Ecto neural progenitor cell (in vitro differentiated cells): Measurements from ENCODE around the gene AKIP1.

Experiments used
- DNase-seq: peaks from one replicate; pipeline ENCODE4 v3.0.0-alpha.2; 2018; ENCODE audit warnings: low spot score

AKIP1 gene

GRCh38 chr11:8961401-8961800 lies 50.4 kb downstream of the AKIP1 start:
- DNase-seq: no peak

DNA sequence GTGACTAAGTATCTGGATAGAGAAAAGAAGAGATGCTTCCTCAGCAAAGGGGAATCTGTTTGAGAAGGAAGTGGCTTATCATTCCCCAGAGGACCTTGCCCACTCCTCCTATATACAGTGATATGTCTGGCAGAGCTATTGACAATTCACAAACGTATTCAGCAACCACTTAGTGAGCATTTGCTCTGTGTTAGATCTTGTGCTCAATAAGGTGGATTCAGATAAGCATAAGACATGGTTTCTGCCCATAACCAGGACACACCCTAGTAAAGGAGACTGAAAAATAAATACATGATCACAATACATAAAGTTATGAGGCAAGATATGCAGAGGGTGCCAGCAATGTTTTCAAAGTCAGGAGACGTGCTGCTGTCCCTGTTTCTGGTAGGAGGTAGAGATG lies 51.9 kb downstream of the AKIP1 start:
- no peak for DNase-seq

GRCh38 chr11:8963569-8964323 lies 52.8 kb downstream of the AKIP1 start:
- peak; percentile 84 for DNase-seq

GRCh38 chr11:8964324-8965320 lies 53.6 kb downstream of the AKIP1 start, which contains the start of gene TMEM9B:
Gene TMEM9B (minus strand): TSS chr11:8964442. CDS start chr11:8964313, 129 bp downstream.
- DNase-seq: peak; percentile 92

GRCh38 chr11:8967184-8967583 lies 56.2 kb downstream of the AKIP1 start:
- no peak for DNase-seq
